ENCODE results near the gene RUVBL1. TPM values are rescaled to one million over a fixed set of nuclear protein-coding genes. Genes with fewer than 3 reads are reported as not detected.

The RUVBL1 gene
- total RNA-seq, 1 donor from 2014 or later = 68.7 TPM

GRCh38 chr3:128060473-128061381, 62.9 kb downstream of the RUVBL1 start:
- H3K4me3 ChIP-seq (ENCODE audit: low read depth, low read length) = no peak overlapping the region
- TF ChIP-seq CTCF (IDR thresholded peaks at IDR 0.05; ENCODE audit: insufficient read depth, low read length, poor library complexity, severe bottlenecking) = no peak
- no peak for DNase-seq (ENCODE audit: low read depth)
- no peaks in the 10 kb centered on the region for H3K27me3 ChIP-seq (ENCODE audit: control insufficient read depth, insufficient read depth, low read length)
- peaks cover 2% of the 10 kb centered on the region for H3K36me3 ChIP-seq (ENCODE audit: control insufficient read depth, insufficient read depth, low read length)

DNA sequence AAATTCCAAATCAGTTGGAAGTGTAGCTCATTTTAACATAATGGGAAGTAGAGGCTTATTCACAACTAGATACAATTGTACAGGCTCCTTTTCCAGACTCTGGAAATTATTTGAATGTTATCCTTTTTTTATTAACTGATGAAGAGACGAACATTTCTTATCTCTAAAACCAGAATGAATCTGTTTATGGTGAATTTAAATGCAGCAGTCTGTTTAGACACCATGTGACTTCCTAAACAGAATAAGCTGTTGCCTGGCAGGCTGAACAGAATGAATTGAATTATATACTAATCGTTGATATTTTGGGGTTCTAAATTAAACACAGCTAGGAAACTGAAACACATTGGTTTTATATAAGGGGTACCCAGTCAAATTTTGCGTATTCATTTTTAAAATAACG, 67.4 kb downstream of the RUVBL1 start:
- Histone ChIP-seq H3K36me3 (ENCODE audit: control insufficient read depth, insufficient read depth, low read length) (peaks cover 4% of the 10 kb centered on the region), H3K27me3 (ENCODE audit: control insufficient read depth, insufficient read depth, low read length) (no peaks in the 10 kb centered on the region), H3K4me3 (ENCODE audit: low read depth, low read length) (no peak overlapping the region)
- no peak for DNase-seq (ENCODE audit: low read depth)
- no peak for TF ChIP-seq CTCF (IDR thresholded peaks at IDR 0.05; ENCODE audit: insufficient read depth, low read length, poor library complexity, severe bottlenecking)

GRCh38 chr3:128054367-128054766, 69.2 kb downstream of the RUVBL1 start:
- Histone ChIP-seq H3K36me3 (ENCODE audit: control insufficient read depth, insufficient read depth, low read length) (peaks cover 4% of the 10 kb centered on the region), H3K27me3 (ENCODE audit: control insufficient read depth, insufficient read depth, low read length) (no peaks in the 10 kb centered on the region), H3K4me3 (ENCODE audit: low read depth, low read length) (no peak overlapping the region)
- DNase-seq (ENCODE audit: low read depth) = no peak
- no peak for TF ChIP-seq CTCF (IDR thresholded peaks at IDR 0.05; ENCODE audit: insufficient read depth, low read length, poor library complexity, severe bottlenecking)

GRCh38 chr3:128053614-128054013, 70.0 kb downstream of the RUVBL1 start:
- peaks cover 4% of the 10 kb centered on the region for H3K36me3 ChIP-seq (ENCODE audit: control insufficient read depth, insufficient read depth, low read length)
- DNase-seq (ENCODE audit: low read depth) = no peak
- H3K27me3 ChIP-seq (ENCODE audit: control insufficient read depth, insufficient read depth, low read length) = no peaks in the 10 kb centered on the region
- H3K4me3 ChIP-seq (ENCODE audit: low read depth, low read length) = peak overlapping the region; percentile 97
- no peak for TF ChIP-seq CTCF (IDR thresholded peaks at IDR 0.05; ENCODE audit: insufficient read depth, low read length, poor library complexity, severe bottlenecking)

GRCh38 chr3:128052595-128053351, 70.8 kb downstream of the RUVBL1 start:
- H3K36me3 ChIP-seq (ENCODE audit: control insufficient read depth, insufficient read depth, low read length) = peaks cover 4% of the 10 kb centered on the region
- TF ChIP-seq CTCF (IDR thresholded peaks at IDR 0.05; ENCODE audit: insufficient read depth, low read length, poor library complexity, severe bottlenecking) = no peak
- H3K4me3 ChIP-seq (ENCODE audit: low read depth, low read length) = peak overlapping the region; percentile 97
- no peaks in the 10 kb centered on the region for H3K27me3 ChIP-seq (ENCODE audit: control insufficient read depth, insufficient read depth, low read length)
- DNase-seq (ENCODE audit: low read depth) = no peak
